OCI-M2 (cell line): Measurements from ENCODE around the gene VTI1A.
"Not testable (repeated sequence)": the region's sequence is repeated elsewhere in the genome, so short reads cannot be mapped to it uniquely, and the experiment has no call there.

Experiments
- DNase-seq: peaks from one replicate; lab custom pipeline; 2025; ENCODE audit not compliant: unreplicated experiment; lab: John Stamatoyannopoulos, UW

The VTI1A gene

GRCh38 chr10:112585960-112586359, 138.9 kb downstream of the VTI1A start:
- DNase-seq: no peak

GRCh38 chr10:112587729-112588128, 140.7 kb downstream of the VTI1A start:
- no peak for DNase-seq

GRCh38 chr10:112588225-112588990, 141.4 kb downstream of the VTI1A start:
- DNase-seq: no peak

- no peak for DNase-seq
These were observed 142.1 kb downstream of the VTI1A start for GRCh38 chr10:112589081-112589480.

- DNase-seq: not testable (repeated sequence)
These were observed 143.8 kb downstream of the VTI1A start for GRCh38 chr10:112590786-112591185.

- no peak for DNase-seq
These were observed 146.0 kb downstream of the VTI1A start for GRCh38 chr10:112593023-112593422.

GRCh38 chr10:112601214-112602090, 154.4 kb downstream of the VTI1A start:
- no peak for DNase-seq

- DNase-seq: no peak
These were observed 156.0 kb downstream of the VTI1A start for GRCh38 chr10:112603062-112603461.

- DNase-seq: no peak
These were observed 158.0 kb downstream of the VTI1A start for GRCh38 chr10:112605063-112605462.

GRCh38 chr10:112607506-112607905, 160.5 kb downstream of the VTI1A start:
- no peak for DNase-seq

GRCh38 chr10:112613620-112614019, 166.6 kb downstream of the VTI1A start:
- no peak for DNase-seq

GRCh38 chr10:112614072-112614471, 167.1 kb downstream of the VTI1A start:
- no peak for DNase-seq

GRCh38 chr10:112614586-112614985, 167.6 kb downstream of the VTI1A start:
- DNase-seq: no peak

GRCh38 chr10:112615269-112615668, 168.3 kb downstream of the VTI1A start:
- no peak for DNase-seq

- DNase-seq: no peak
These were observed 169.6 kb downstream of the VTI1A start for GRCh38 chr10:112616647-112617046.

- no peak for DNase-seq
These were observed 171.8 kb downstream of the VTI1A start for GRCh38 chr10:112618814-112619213.

GRCh38 chr10:112619556-112619955, 172.5 kb downstream of the VTI1A start:
- DNase-seq: no peak

GRCh38 chr10:112622786-112623185, 175.8 kb downstream of the VTI1A start:
- no peak for DNase-seq

- no peak for DNase-seq
These were observed 177.6 kb downstream of the VTI1A start for GRCh38 chr10:112624546-112625048.

GRCh38 chr10:112628951-112629609, 182.1 kb downstream of the VTI1A start:
- no peak for DNase-seq
